ENCODE results near the gene SALL1.

- TF ChIP-seq CTCF (IDR thresholded peaks at IDR 0.05 in 4 of 5, conservative IDR thresholded peaks at IDR 0.05 in 1 of 5) (no peak), POLR2A (IDR thresholded peaks at IDR 0.05) (no peak)
These were observed 744 bp downstream of the SALL1 start for GRCh38 chr16:51150165-51150887.

All from gastrocnemius medialis (tissue), 4 donors.